LoVo (cell line): ENCODE results near the gene TOX3.
A peak's percentile ranks its signal among the peaks of the same experiment; 100 is the strongest.

Source experiments
- DNase-seq: peaks from one replicate; pipeline ENCODE4 v3.0.0-alpha.2; 2016; ENCODE audit warnings: low spot score

TOX3 gene

GRCh38 chr16:52547004-52547833 is at the start of gene TOX3:
TOX3 (minus strand) TSS chr16:52547143; CDS start chr16:52546723, 420 bp downstream.
- DNase-seq = peak; percentile 34

GRCh38 chr16:52592778-52593177 is 45.8 kb upstream of the TOX3 start:
- no peak for DNase-seq

DNA sequence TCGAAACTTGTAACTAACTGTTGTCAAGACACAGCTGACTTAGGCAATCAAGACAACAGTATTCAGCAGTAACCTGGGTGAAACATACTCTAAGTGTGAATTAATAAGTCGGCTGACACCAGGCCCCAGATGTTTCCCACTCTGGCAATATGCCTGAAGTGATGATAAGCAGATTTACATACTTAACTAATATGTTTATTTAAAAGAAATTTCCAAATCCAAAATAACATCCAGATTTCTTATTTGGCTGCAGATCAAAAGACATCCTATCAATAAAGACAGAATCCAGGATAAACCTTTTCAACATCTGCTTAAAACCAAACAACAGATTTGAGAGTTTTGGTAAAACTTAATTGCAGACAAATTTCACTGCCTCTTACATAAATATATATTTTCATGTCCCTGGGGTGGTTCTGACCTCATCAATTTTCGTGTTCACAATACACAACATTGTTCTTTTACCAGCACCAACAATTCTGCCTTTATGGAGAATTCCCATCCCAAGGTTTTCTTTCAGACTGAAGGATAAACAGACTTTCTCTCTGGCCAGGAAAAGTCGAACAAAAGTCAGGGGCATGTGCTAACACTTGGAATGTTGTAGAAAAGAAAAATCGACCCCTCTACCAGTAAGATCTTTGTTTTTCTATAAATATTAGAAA is 45.1 kb upstream of the TOX3 start:
- no peak for DNase-seq

DNA sequence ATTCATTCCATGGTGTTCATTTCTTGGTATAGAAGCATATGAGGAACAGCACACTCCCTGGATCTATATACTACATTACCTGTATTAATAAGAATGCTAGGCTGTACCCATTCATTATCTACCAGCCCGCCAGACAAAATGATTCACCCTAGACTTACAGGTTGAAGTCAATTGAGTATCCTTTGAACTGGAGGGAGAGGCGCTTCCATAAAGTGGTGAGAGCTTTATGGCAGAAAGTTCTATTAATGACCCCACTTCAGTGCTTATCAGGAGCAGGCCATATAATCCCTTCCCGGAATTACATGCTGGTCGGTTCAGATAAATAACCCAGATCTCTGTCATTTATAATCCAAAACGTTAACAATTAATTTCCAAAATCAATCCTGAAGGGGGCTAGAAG is 44.5 kb upstream of the TOX3 start:
- no peak for DNase-seq

GRCh38 chr16:52586159-52586558 is 39.2 kb upstream of the TOX3 start:
- no peak for DNase-seq

DNA sequence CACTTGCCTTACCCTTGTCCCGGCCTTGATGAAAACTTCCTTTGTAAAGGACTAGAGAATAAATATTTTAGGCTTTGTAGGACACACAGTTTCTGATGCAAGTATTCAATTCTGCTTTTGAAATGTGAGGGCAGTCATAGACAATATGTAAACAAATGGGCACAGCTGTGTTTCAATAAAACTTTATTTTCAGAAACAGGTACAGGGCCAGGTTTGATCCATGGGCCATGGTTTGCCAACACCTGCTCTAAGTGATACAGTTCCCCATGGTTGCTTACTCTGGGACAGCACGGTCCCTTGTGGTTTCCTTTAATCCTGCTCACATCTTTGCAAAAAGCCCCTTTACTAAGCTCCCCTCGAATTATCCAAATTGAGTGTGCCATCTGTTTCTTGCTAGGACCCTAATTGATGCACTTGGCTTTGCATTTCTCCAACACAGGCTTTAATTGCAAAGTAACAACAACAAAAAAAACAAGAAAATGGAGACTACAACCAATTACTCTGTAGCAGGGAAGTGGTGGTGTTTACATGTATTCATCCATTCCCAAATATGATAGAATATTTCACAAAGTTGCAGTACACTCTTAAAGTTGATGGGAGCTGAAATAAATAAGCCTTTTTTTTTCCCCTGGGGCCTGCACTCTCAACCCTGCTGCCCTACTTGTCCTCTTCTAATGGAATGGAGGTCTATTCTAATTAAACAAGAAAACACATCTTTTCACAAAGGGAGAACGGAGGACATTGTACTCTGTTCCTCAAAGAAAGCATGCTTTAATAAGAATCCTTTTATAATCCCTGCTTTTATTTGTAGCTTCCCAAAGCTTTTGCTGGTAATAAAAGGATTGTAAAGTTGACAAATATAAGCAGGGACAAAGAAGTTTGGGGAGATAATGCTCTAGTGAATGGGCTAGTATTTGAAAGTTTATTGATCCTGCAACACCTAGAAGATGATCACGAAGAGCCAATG is 37.7 kb upstream of the TOX3 start:
- DNase-seq = no peak

GRCh38 chr16:52581530-52581929 is 34.6 kb upstream of the TOX3 start:
- DNase-seq = no peak

DNA sequence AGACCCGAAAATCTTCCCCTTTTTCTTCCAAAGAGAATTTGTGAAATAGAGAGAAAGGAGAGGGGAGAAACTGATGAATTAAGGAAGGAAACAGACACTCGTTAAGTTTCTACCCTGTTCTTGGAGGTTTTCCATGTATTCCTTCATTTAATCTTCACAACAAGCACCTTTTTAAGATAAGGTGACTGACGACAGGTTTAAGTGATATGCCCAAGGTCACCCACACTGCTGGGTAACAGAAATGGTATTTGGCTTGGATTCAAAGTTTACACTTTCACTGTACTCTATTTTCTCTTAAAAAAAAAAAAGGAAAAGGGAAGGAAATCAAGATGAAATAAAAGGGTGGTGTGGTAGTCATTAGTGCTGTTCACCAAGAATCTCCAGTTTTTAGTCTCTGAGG is 33.5 kb upstream of the TOX3 start:
- no peak for DNase-seq

DNA sequence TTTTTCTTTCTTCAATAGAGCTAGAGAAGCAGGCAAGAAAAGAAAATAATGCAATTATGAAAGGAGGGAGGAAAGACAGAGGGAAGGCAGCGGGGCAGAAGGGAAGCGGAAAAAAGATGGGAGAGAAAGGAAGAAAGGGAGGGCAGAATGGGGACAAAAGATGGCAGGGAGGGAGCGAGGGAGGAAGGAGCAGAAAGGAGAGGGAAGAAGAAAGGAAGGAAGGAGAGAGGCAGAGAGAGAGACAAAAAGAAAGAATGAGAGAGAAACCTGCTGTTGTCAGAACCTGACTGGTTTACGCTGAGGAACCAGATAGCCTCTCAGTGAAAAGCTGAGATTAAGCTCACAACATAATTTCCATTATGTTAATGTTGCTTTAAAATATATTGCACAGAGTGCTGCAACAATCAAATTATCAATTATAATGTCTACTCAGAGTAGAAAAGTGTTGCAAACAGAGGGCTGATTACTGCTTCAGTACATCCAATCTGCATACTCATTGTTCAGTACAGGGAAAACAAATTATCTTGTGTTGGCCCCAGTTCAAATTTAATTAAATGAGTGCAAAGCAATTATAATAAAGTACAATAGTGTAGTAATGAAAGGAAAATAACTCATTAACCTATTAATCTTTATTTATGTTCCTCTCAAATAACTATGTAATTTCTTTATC is 32.0 kb upstream of the TOX3 start:
- DNase-seq = no peak

- DNase-seq = no peak
Observed at GRCh38 chr16:52578007-52578828, 31.3 kb upstream of the TOX3 start.

GRCh38 chr16:52577130-52577706 is 30.3 kb upstream of the TOX3 start:
- no peak for DNase-seq

- DNase-seq = peak; percentile 73
Observed at GRCh38 chr16:52573365-52574299, 26.7 kb upstream of the TOX3 start.

DNA sequence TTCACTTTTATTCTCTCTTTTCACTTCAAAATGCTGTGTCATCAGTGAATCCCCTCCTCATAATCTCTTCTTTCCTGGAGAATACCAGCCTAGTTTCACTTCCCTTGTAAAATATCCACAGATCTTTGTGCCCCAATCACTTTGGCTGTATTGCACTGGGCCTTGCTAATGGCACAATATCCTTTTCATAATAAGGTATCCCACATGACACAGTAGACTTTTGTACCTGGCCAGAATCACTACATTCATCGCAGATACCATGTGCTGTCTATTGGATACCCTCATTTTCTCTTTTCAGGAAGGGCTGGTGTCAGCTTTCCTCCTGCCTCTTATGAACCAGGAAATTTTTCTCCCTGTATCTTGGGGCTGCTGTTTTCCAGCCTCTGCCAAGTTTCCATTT is 25.7 kb upstream of the TOX3 start:
- no peak for DNase-seq

- DNase-seq = no peak
Observed at GRCh38 chr16:52570495-52571091, 23.6 kb upstream of the TOX3 start.

DNA sequence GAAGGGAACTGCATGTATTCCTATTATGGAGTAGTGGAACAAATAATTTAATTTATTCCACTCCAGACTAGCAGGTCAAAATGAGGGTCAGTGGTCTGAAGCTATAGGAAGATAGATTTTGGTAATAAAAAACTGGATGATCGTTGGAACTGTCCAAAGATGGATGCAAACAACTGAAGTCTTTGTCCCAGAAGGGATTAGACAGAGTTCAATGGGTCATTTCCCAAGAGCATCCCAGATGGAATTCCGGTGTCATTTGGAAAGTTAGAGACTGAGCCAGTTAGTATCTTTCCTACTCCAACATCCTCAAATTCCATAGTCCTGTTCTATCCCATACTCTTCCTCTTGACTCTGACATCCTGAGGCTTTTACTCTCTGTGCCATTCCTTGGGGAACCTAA is 22.8 kb upstream of the TOX3 start:
- DNase-seq = no peak

GRCh38 chr16:52568983-52569690 is 22.2 kb upstream of the TOX3 start:
- DNase-seq = no peak

GRCh38 chr16:52568495-52568894 is 21.6 kb upstream of the TOX3 start:
- DNase-seq = no peak

- no peak for DNase-seq
Observed at GRCh38 chr16:52567193-52567592, 20.2 kb upstream of the TOX3 start.
